Stimulated activated CD8-positive, alpha-beta memory T cell treated with anti-CD3 and anti-CD28 coated beads, Interleukin-4, amount 100 ng/mL, for 1 hour (primary cell): ENCODE data around the gene PADI1.

Experiments
- DNase-seq, 2 donors: peaks; one replicate each; pipeline ENCODE4 v3.0.0-alpha.2; 2020; ENCODE audit warnings: low read depth in 2 of 2, low spot score in 1 of 2

The PADI1 gene, protein sequence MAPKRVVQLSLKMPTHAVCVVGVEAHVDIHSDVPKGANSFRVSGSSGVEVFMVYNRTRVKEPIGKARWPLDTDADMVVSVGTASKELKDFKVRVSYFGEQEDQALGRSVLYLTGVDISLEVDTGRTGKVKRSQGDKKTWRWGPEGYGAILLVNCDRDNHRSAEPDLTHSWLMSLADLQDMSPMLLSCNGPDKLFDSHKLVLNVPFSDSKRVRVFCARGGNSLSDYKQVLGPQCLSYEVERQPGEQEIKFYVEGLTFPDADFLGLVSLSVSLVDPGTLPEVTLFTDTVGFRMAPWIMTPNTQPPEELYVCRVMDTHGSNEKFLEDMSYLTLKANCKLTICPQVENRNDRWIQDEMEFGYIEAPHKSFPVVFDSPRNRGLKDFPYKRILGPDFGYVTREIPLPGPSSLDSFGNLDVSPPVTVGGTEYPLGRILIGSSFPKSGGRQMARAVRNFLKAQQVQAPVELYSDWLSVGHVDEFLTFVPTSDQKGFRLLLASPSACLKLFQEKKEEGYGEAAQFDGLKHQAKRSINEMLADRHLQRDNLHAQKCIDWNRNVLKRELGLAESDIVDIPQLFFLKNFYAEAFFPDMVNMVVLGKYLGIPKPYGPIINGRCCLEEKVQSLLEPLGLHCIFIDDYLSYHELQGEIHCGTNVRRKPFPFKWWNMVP

DNA sequence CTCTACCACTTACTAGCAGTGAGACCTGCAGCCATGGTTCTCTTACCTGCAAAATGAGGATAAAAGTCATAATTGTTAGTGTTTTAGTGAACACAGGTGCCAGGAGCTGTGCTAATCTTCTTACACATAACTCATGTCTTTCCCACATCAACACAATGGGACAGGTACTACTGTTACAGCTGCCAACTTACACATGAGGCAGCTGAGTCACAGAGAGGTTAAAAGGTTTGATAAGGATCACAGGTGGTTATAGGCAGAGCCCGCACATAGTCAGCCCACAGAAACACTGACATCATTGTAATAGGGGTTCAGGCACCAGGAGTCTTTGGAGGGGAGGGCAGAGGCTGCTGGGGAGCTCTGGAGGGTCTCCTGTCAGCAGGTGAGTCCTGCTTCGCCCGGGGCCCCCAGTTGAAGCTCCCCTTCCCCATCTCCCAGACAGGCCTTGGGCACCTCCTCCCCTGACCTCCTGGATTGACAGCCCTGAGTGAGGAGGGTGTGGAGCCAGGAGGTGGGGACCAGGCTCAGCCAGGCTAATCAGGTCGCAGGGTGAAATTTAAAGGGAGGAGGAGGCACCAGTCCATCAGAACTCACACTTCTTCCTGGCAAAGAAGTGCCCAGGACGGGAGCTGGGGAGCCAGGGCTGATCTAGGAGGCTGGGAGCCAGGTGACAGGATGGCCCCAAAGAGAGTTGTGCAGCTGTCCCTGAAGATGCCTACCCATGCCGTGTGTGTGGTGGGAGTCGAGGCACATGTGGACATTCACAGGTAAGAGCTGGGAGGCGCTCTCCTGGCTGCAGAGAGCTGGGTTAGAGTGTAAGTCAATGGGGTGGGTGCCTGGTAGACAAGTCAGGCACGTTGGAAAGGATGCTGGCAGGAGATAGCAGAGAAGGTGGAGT is at the start of gene PADI1:
PADI1 (plus strand) TSS at position 583 of the 895 bp plus-strand sequence; CDS start at position 673, 90 bp downstream.
- DNase-seq: no peak

DNA sequence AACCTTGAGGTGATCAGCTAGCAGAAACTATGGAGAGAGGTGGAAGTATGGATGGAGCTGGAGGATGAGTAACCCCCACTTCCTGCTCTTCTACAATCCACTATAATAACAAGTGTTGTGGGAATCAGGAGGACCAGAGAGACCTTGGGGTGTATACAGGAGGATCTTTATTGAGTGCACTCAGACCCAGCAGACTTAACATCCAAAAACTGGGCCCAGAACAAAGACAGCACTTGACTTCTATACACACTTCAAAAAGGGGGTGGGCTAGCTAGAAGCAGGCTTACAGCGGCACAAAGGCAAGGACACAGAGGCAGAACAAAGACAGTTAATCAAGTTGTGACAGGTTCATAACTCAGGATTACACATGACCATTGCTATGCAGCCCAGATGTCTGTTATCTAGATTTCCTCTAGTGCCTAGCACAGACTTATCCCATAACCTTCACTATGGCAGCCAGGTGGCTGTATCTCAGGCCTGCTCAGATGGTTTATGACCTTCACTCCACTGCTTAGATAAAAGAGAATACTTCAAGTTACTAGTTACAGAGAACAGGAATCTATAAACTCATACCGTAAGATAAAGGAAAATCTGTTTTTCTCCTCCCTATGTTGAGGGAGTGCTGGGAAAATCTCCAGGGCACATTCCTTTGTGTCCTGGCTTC is 49.5 kb upstream of the PADI1 start:
- DNase-seq: no peak

DNA sequence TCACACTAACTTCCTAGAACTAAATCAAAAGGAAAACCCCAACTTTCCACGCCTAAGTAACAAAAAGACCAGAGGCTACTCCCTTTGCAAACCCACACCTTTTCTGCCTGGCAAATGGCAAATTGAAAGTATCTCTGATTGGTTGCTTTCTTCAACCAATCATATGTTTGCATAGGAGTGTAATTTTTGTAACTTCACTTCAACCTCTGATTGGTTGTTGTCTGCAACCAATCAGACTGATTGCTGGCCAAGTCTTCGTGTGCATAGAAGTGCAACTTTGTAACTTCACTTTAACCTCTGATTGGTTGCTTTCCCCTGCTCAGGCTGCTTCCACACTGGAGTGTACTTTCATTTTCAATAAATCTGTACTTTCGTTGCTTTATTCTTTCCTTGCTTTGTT is 48.8 kb upstream of the PADI1 start:
- DNase-seq: no peak

DNA sequence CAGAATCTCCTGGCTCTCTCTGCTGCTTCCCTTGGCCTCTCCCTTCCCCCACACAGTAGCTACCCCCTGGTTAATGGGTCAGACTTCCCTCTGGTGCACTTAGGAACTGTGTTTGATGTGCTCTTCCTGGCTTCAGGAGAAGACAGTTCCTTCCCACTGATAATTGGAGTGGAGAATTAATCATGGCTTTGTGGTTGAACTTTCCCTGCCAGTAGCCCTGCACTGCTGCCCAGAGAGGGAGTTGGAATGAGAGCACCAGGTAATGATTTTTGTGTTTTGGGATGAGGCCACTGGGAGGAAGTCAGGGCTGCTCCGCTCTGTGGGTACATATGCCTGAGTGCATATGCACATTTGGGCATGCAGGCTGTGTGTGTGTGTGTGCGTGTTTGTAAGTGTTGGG is 46.0 kb upstream of the PADI1 start:
- DNase-seq: no peak

DNA sequence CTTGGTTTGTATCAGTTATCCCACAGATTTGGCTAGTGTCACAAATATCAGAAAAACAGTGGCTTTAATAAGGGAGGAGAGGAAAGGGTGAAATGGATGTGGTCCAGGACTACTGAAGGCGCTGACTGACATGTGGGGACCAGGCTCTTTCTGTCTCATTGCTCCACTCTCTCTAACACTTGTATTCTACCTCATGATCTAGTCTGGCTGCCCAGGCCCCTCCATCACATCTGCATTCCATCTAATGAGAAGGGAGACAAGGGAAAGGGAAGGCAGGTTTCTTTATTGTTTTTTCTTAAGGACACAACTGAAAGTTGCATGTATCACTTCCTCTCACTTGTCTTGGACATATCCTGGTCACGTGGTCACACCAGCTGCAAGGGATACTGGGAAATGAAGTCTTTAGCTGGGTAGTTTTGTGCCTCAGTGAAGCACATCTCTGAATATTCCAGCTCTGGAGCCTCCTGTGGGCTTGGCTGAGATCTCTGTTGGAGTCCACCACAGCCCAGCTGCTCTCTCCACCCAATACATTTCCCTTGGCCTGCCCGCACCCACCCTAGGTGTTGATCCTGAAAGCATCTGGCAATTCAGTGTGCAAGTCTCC is 43.7 kb upstream of the PADI1 start:
- no peak for DNase-seq

DNA sequence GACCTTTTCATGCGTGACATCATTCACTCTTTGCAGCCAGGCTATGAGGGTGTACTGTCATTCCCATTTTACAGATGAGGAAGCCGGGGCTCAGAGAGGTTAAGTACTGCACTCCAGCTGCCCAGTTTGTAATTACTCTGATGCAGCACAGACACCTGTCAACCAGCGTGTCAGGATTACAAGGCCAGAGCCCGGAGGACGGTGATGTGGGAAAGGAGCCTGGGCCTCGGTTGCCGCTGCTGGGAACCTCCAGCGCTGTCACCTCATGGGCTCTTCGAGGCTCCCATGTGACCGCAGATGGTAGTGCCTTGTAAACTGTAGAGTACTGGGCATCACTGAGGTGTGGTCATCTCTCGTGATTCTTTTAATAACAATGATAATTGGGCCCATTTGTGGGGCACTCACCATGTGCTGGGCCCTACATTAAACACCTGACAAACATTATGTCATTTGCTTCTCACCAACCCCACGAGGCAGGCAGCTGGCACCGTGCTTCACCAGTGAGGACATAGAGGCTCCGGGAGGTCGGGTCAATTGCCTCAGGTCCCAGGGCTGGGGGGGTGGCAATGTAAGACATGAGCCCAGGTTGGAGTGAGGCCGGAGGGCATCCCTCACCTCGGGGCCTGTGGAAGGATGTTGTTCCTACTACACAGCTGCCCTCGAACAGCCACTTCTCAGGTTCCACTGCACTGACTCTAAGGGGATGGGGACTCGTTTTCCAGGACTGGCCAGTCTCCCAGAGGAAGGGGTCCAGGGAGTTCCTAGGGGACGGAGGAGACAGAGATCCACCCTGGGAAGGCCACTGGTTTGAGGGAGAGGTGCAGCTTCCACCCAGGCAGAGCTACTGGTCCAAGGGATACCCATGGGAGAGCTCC is 42.8 kb upstream of the PADI1 start:
- no peak for DNase-seq

DNA sequence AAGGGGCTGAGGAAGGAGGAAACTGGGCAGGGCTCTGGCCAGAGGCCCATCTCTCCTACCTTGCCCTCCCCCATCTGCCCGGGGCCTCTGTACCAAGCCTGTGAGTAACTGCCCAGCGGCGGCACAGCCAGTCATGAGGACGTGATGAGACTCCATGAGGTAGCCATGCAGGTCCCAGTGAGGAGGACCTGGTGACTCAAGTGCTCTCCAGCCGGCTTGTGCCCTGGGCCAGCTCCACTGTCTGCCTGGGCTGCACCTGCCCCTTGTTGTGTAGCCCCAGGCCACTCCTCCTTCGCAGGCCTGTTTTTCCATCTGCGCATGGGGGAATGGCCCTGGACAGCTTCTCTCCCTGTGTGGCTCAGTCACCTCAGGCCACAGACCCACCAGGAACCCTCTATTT is 42.0 kb upstream of the PADI1 start:
- no peak for DNase-seq

DNA sequence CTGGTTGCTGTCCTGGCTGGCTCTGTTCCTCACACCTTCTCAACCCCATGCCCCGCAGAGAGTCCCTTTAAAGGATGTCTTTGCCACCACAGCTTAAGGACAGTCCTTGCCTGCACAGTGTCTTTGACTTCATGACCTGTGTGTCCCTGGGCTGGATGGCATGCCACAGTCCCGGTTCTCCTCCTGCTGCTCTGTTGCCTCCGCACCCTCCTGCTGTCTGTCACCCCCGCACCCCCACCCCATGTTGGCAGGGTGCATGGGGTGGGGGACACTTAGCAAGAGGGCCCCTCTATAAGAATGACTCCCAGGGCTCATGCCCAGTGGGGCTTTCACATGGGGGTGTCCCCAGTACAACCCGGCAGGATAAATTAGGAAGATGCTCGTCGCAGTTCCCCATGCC is 41.6 kb upstream of the PADI1 start:
- DNase-seq: no peak

DNA sequence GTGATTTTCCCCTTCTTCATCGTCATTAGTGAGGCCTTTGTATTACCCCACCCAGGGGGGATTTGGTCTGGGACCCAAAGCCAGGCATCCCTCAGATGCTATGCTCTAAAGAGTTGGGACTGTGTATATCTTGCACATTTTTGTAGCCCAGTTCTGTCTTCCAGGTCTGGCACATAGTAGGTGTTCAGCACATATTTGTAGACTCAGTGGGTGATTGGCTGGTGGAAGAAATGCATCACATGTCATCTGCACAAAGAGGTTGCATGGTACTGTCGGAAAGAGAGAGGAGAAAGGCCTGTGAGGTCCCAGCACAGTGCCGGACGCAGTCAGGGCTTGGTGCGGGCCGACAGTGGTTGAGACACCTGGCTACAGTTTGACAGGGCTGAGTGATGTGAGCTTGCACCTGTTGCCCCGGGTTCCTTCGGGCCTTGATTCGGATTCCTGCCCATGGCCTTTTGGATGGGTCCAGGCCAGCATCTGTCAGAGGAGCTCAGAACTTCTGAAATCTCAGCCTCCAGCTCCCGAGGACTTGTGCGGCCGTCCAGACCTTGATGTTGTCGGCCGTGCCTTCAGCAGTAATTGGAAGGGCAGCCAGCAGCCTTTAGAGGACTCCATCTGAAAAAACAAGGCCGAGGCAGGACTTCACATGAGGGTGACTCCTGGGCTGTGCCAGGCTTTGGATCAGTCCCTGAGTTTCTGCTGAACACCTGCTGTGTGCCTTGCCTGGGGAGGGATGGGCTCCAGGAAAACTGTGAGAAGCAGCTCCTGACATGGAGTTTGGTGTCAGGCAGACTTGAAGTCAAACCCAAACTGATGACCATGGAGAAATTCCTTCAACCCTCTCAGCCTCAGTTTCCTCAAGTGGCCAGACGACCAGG is 40.9 kb upstream of the PADI1 start:
- DNase-seq: no peak

DNA sequence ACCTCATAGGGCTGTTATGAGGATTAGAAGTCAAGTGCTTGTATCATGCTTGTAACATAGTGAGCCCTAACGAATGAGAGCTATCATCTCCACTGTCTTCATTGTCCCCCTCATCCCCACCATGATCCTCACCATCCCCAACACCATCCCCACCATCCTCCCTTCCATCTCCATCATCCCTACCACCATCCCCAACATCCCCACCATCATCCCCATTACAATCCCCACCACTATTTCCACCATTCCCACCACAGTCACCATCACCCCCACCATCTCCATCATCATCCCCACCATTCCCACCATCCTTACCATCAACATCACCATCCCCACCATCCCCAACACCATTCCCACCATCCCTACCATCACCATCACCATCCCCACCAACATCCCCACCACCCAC is 39.1 kb upstream of the PADI1 start:
- DNase-seq: no peak

DNA sequence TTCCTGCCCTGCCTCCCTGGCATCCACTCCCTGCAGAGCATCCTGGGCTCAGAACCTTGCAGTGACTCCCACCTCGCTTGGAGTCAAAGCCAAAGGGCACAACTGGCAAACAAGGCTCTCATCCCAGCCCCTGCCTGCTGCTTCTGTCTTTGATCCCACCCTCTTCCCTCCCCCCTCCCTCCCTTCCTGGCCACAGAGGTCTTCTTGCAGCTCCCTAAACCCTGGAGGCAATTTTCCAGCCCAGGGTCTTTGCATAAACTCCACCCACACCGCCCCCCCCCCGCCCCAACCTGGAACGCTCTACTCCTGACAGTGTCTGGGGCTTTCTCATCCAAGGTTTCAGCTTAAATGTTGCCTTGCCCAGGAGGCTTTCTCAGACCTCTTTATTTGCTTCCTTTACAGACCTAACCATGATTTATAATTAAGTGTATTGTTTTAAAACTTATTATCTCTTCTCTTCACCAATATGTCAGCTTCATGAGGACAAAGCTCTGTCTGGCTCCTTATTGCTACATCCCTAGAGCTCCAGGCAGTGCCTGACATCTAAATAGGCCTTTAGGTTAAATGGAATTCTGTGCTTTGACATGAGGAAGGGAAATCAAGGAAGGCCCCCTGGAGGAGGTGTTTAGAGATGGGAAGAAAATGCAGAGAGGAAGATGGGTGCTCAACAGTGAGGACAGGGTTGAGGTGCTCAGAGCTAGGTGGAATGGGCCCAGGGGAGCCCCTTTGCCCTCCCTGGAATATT is 37.7 kb upstream of the PADI1 start:
- DNase-seq: no peak

DNA sequence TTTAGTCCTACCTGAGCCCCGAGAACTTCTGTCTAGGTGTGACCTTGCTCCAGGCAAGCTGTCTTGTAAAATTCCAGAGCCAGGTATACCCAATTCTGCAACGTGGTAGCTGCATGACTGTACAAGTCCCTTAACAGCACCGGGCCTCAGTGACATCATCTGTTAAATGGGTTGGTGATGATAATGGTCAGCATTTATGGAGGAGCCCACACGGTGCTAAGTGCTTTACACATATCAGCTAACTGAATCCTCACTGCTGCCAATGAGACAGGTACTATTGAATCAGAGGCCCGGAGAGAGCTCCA is 37.2 kb upstream of the PADI1 start:
- DNase-seq: no peak

DNA sequence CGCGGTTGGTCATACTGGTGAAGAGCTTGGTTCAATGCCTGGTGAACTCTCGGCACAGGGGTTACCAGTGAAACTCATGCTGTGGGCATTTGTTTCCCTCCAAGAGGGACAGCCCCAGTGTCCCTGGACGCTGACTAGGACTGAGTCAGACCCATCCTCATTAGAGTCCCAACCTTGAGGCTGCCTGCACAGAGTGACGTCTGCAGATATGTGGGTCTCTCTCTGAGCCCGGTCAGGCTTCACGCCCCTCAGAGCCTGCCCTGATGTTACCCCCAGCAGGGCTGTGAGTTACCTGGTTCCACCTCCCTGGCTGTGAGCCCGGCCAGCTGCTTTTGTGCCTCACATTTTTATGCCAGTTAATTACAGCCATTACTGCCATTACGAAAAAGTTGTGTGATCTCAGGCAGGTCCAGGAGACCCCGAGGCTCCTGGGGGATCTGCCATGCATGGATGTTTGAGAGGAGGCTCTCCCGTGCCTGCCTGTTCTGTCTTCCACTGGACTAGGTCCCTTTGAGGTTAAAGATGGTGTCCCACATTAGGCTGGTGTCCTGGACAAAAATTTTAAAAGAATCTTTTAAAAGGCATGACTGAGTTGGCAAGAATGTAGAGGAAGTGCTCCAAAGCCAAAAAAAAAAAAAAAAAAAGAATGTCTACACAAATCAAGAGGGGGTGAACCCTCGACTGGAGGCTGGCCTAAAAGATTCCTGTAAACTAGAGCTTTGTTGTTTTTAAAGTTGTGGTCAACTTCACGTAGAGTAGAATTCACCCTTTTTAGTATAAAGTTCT is 36.6 kb upstream of the PADI1 start:
- DNase-seq: no peak

DNA sequence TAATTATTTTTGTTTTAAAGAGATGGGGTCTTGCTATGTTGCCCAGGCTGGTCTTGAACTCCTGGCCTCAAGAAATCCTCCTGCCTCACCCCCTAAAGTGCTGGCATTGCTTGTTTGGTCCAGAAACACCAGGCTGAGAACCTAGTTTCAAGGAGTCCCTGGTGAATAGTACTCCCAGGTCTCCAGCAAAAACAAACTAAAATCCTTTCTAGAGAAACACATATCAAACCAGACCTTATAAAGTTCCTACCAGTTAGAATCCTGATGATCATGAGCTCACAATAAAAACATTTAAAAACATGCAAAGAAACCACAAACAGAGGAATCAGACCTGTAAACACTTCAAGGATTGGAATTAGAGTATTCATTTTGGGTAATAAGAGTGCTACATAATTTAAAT is 34.4 kb upstream of the PADI1 start:
- no peak for DNase-seq

DNA sequence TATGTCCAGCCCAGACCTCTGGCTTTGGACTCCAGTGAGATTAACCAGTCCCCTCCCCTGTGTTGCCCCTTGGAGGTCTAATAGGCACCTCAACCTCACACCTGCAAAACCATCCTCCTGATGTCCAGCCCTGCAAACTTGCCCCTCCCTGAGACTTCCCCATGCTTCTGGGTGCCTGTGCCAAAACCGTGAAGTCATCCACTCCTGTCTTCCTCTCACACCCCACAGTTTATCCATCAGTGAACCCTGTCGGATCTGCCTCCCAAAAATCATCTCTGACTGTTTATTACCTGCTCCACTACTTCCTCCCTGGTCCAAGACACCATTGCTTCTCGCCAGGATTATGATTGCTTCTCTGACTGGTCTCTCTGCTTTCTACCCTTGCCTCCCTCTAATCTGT is 31.7 kb upstream of the PADI1 start:
- DNase-seq: no peak

DNA sequence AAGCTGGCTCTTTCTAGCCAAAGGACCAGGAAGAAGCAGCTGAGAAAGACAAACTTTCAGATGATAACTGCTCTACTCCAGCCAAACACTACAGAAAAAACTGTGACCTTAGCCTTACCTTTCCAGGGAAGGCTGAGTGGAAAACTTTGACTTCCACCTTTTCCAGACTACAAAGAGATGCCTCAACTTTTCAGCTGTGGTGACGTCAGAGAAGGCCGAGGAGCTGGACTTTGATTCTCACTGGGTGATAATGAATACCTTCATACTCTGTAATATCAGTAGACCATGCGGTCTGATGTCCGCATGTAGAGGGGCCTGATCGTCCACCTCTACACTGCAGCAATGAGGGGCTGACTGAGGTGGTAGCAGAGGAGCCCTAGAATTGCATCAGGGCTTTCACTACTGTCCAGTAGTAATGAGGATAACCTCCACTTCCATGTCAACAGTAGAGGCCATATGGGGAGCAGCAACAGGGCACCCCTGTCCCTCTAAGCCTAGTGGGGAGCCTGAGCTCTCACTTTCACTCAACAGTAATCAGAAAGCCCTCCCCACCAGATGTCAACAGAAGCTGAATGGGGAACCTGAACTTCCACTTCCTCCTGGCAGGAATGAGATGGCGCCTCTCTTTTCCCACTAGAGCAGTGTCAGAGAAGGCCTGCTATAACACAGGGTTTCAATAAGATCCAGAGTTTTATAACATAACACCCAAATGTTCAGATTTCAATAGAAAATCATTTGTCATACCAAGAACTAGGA is 28.4 kb upstream of the PADI1 start:
- no peak for DNase-seq

DNA sequence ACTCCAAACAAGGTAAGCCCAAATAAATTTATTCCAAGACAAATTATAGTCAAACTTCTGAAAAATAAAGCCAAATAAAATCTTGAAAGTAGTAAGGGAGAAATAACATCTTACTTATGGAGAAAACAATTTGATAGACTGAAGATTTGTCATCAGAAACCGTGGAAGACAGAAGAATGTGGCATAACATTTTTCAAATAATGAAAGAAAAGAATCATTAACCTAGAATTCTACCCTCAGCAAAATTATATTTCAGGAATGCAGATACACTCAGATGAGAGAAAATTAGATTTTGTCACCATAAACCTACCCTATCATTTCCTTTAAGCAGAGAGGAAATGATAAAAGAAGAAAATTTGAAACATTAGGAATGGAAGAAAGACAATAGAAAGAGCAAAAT is 27.3 kb upstream of the PADI1 start:
- no peak for DNase-seq
